HG03280 (cell line): Measurements from ENCODE around the gene ALDH3A1.

Source experiments
- ATAC-seq: cut with Tn5 transposase; IDR thresholded peaks from one replicate; pipeline ENCODE4 v1.9.1; 2021; ENCODE audit warnings: mild to moderate bottlenecking, moderate library complexity; ENCODE audit not compliant: unreplicated experiment

The ALDH3A1 gene

DNA sequence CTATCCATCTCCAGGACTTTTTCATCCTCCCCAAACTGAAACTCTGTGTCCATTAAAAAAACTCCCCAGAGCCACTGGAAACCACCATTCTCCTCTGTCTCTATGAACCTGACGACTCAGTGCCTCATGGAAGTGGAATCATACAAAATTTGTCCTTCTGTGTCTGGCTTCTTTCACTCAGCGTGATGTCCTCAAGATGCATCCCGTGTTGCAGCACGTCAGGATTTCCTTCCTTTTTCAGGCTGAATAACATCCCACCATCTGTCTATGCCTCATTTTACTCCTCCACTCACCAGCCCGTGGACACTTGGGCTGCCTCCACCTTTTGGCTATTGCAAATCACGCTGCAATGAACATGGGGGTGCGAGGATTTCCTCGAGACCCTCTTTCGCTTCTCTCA lies 12.6 kb upstream of the ALDH3A1 start:
- no peak for ATAC-seq

- ATAC-seq = no peak
These were observed 11.8 kb upstream of the ALDH3A1 start for GRCh38 chr17:19759568-19760549.

- ATAC-seq = no peak
These were observed 9.6 kb upstream of the ALDH3A1 start for GRCh38 chr17:19757536-19758180.

GRCh38 chr17:19756546-19756945 lies 8.4 kb upstream of the ALDH3A1 start:
- no peak for ATAC-seq

GRCh38 chr17:19755821-19756510 lies 7.9 kb upstream of the ALDH3A1 start:
- ATAC-seq = peak; percentile 39

- no peak for ATAC-seq
These were observed 7.3 kb upstream of the ALDH3A1 start for GRCh38 chr17:19755392-19755791.

- ATAC-seq = no peak
These were observed 5.8 kb upstream of the ALDH3A1 start for GRCh38 chr17:19753661-19754463.

- no peak for ATAC-seq
These were observed 5.0 kb upstream of the ALDH3A1 start for GRCh38 chr17:19753051-19753509.

GRCh38 chr17:19752216-19753050 lies 4.3 kb upstream of the ALDH3A1 start:
- ATAC-seq = no peak

GRCh38 chr17:19750835-19751234 lies 2.7 kb upstream of the ALDH3A1 start:
- ATAC-seq = no peak

GRCh38 chr17:19750020-19750572 lies 2.0 kb upstream of the ALDH3A1 start:
- ATAC-seq = no peak

DNA sequence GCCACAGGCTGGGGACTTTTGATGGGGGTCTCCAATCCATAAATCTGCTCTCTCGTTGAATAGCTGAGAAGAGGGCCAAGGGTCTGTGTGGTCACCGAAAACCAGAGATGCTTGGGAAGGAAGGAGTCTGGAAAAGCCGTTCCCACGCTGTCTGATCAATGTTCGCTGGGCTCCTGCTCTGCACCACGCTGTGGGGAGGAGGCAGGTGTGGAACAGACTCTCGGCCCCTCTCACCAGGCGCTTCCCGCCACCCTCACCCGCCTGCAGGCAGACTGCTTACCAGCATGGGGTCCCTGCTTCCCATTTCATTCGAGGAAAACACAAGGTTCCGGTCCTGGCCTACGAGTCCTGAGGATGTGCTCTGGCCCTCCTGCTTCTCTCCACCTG lies 702 bp upstream of the ALDH3A1 start:
- ATAC-seq = no peak

GRCh38 chr17:19747159-19747719 lies 859 bp downstream of the ALDH3A1 start:
- no peak for ATAC-seq

- no peak for ATAC-seq
These were observed 1.6 kb downstream of the ALDH3A1 start for GRCh38 chr17:19746517-19746916.

DNA sequence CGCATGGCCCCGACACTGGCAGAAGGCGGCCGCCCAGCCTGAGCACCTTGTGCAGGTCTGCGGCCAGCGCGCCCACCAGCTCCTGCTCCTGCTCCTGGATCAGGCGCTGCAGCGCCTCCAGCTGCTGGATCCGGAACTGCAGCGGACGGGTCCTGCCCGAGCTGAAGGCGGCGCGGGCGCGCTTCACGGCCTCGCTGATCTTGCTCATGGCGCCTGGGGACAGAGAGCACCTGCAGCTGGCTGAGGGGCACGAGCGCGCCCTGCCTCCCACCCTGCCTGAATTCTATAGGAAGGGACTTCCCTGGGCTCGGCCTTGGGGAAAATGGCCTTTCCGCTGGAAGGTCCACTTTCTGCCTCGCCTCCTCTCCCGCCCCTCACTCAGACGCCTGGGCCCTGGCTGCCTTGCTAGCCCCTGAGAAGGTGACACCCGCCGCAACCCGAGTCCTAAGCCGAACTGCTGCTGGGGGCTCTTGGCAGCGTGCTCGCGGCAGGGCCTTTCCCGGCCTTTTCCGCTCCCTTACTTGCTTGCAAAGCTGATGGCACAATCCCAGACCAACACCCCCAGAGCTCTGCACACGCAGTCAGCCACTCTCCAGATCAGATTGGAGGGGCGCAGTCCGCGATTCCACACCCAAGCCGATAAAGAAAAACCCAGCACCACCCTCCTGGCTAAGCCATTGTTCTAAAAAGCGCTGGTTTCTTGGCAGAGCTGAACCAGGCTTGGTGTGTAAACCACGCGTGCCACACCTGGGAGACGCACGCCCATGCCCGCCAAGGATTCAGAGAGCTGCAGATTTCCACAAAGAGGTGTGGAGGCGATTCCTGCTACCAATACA lies 3.0 kb downstream of the ALDH3A1 start:
- ATAC-seq = peak; percentile 61

DNA sequence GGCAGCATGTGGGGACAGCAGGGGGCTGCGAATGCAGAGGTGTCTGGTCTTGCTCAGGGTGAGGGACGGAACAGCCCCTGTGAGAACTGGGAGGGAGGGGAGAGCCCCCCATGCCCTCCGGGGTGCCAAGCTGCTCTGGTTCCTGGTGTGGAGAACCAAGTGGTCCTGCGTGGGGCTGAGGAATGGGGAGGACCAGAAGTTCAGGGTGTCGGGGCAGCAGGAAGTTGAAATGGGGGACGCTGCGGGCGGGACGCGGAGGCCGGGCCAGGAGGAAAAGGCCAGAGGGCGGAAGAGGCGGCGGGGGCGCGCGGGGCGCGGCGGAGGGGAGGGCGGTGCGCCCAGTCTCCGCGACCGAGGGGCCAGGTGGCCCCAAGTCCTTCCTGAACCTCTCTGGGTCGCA lies 3.6 kb downstream of the ALDH3A1 start:
- peak; percentile 13 for ATAC-seq

DNA sequence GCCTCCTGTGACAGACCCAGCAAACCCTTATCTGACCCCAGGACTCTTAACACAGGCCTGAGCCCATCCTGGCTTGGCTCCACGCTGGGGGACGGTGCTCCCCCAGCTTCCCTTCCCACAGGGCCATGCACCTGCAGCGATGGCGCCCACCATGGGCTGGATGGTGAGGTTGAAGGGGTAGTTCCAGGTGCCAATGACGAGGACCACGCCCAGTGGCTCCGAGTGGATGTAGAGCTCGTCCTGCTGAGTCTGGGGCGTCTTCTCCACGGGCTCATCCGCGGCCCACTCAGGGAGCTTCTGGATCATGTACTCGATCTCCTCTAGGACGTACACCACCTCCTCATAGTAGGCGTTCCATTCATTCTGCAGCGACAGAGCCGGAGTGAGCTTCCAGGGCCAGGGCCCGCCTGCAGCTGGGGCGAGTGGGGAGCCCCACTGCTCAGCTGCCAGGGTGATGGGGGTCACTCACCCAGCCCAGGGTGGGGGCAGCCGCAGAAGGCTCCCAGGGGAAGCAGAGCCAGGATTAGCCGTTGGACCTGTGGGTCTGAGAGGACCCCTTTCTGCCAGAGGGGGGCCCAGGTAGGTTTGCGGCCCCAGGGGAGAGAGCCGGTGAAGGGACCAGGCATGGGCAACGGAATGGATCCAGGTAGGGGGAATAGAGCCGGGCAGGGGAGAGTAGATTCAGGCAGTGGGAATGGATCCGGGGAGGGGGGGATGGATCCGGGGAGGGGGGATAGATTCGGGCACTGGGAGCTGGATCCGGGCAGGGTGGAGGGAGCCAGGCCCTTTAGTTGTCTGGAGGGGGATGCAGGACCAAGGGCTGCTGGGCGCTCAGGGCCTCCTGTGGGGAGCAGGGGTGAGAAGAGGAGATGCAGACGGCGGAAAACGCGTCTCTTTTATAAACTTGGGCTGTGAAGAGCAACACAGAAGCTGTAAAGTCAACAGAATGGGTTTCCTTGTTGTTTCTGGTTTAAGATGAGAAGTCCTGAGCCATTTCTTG lies 4.7 kb downstream of the ALDH3A1 start:
- no peak for ATAC-seq
